Peyer's patch (tissue), 4 donors: ENCODE results near the gene ACER3. TPM values are rescaled to one million over a fixed set of nuclear protein-coding genes. Genes with fewer than 3 reads are reported as not detected.
A peak's percentile ranks its signal among the peaks of the same experiment; 100 is the strongest.
"Not testable (repeated sequence)": the region's sequence is repeated elsewhere in the genome, so short reads cannot be mapped to it uniquely, and the experiment has no call there.

Experiments used
- DNase-seq, 3 donors: peaks; one replicate each; pipeline ENCODE4 v3.0.0-alpha.2; 2017 to 2019
- H3K27ac ChIP-seq, 4 donors: fragments of 200-600 bp; sonication (generic); one replicate each; pipeline ENCODE4 v1.5.1; 2016 to 2019
- H3K27me3 ChIP-seq, 2 donors: fragments of 200-600 bp; sonication (generic); one replicate each; pipeline ENCODE4 v1.5.1; 2019
- H3K36me3 ChIP-seq, 3 donors: fragments of 200-600 bp; sonication (generic); one replicate each; pipeline ENCODE4 v1.5.1; 2016 to 2019
- H3K4me1 ChIP-seq, 4 donors: fragments of 200-600 bp; sonication (generic); one replicate each; pipeline ENCODE4 v1.5.1; 2016 to 2019
- H3K4me3 ChIP-seq, 4 donors: fragments of 200-600 bp; sonication (generic); 1 replicate in 3 of 4; 2 replicates in 1 of 4; pipeline ENCODE4 v1.5.1; 2016 to 2019; ENCODE audit warnings: mild to moderate bottlenecking in 1 of 4
- H3K9me3 ChIP-seq, 4 donors: fragments of 200-600 bp; sonication (generic); one replicate each; pipeline ENCODE4 v1.5.1; 2016 to 2019; ENCODE audit warnings: mild to moderate bottlenecking in 1 of 4
- CTCF ChIP-seq, 6 experiments: fragments of 450-650 bp in 4 of 6; fragments of 200-600 bp in 2 of 6; sonication (generic) in 1 of 6; IDR thresholded peaks; one replicate each; pipeline ENCODE4 v1.5.1; 2017 to 2019; ENCODE audit warnings: antibody characterized with exemption in 6 of 6, mild to moderate bottlenecking in 3 of 6, moderate library complexity in 1 of 6
- POLR2A ChIP-seq, 2 donors: fragments of 450-650 bp; IDR thresholded peaks; one replicate each; pipeline ENCODE4 v1.5.1; 2017; ENCODE audit warnings: antibody characterized with exemption in 2 of 2, mild to moderate bottlenecking in 2 of 2, moderate library complexity in 2 of 2
- total RNA-seq, 4 donors: library from RNA; depleted of rRNA; stranded (reverse); fragments of >200 nt; gene quantifications; one replicate each; pipeline ENCODE4 v1.1.0, GENCODE V29; 2016

Gene ACER3
- total RNA-seq, 4 donors from 2014 or later: 13.2 to 25.5 (median 19.8) TPM

GRCh38 chr11:77060234-77060633, 199.5 kb downstream of the ACER3 start:
- Histone ChIP-seq H3K27me3 (no peaks in the 10 kb centered on the region), H3K4me1 (peaks cover 0 to under 1% (median 0%) of the 10 kb centered on the region in 4 donors), H3K36me3 (no peaks in the 10 kb centered on the region), H3K9me3 (peaks cover 0 to 17% (median 0%) of the 10 kb centered on the region in 4 donors), H3K4me3 (no peak overlapping the region), H3K27ac (no peak overlapping the region)
- TF ChIP-seq POLR2A (IDR thresholded peaks at IDR 0.05) (no peak), CTCF (IDR thresholded peaks at IDR 0.05) (no peak)
- DNase-seq: no peak

DNA sequence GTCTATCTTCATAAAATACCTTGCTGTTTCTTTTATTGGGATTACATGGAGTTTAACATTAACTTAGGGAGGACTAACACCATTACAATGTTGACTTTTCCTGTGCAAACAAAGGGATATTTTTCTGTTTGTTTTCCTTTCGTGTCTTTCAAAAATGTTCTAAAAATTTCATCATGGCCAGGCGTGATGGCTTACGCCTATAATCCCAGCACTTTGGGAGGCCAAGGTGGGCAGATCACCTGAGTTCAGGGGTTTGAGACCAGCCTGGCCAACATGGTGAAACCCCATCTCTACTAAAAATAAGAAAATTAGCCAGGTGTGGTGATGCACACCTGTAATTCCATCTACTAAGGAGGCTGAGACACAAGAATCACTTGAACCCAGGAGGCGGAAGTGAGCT, 200.5 kb downstream of the ACER3 start:
- peaks cover 0 to 10% (median 2%) of the 10 kb centered on the region in 4 donors for H3K4me1 ChIP-seq
- DNase-seq, H3K27me3 ChIP-seq, H3K4me3 ChIP-seq, H3K36me3 ChIP-seq, H3K27ac ChIP-seq: not testable (repeated sequence)
- peaks cover 0 to 12% (median 0%) of the 10 kb centered on the region in 4 donors for H3K9me3 ChIP-seq

DNA sequence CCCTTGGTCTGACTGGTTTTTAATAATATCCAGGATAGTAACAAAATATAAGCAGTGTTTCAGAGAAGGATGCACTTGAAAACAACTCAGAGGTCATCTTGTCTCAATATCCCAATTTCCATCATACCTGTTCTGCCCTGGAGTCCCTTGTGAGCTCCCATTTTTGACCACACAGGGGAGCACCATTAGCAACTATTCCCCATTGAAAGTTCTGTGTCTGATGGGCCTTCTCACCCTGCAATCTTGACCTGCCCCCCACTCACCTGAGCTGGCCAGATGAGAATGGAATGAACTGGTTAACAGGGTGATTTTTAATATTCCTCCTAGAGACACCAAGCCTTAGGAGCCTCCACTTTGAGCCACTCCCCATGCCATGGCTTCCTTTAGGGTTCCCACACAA, 202.2 kb downstream of the ACER3 start:
- no peaks in the 10 kb centered on the region for H3K27me3 ChIP-seq
- H3K27ac ChIP-seq: peak overlapping the region in 1 of 4 donors; percentile 23
- no peaks in the 10 kb centered on the region for H3K9me3 ChIP-seq
- peaks cover 0 to 11% (median 4%) of the 10 kb centered on the region in 4 donors for H3K4me1 ChIP-seq
- DNase-seq: no peak
- TF ChIP-seq POLR2A (IDR thresholded peaks at IDR 0.05): no peak
- peak in 3 of 6 experiments; percentile 16 to 41 (median 36) for TF ChIP-seq CTCF (IDR thresholded peaks at IDR 0.05)
- H3K4me3 ChIP-seq: no peak overlapping the region
- no peaks in the 10 kb centered on the region for H3K36me3 ChIP-seq

DNA sequence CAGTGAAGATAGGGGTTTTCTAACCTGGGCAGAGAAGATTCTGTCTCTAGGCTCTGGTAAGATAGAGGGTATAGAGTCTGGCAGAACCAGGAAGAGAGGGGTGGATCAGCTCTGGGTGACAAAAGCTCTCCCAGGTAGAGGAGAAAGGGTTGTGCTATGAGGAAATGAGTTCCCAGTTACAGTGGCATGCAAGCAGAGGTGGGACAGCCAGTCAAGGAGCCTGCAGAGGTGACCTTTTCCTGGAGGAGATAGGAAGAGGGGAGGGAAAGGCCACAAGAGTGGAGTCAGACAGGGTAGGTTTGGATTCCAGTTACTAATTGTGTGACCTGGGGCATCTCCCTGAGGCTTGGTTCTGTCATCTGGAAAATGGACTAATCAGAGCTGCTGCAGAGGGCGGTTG, 202.7 kb downstream of the ACER3 start:
- peak in 1 of 3 donors; percentile 43 for DNase-seq
- H3K36me3 ChIP-seq: no peaks in the 10 kb centered on the region
- H3K4me3 ChIP-seq: no peak overlapping the region
- H3K9me3 ChIP-seq: no peaks in the 10 kb centered on the region
- H3K27me3 ChIP-seq: no peaks in the 10 kb centered on the region
- H3K27ac ChIP-seq: peak overlapping the region in 1 of 4 donors; percentile 23
- peaks cover 0 to 16% (median 4%) of the 10 kb centered on the region in 4 donors for H3K4me1 ChIP-seq
- TF ChIP-seq POLR2A (IDR thresholded peaks at IDR 0.05): no peak
- TF ChIP-seq CTCF (IDR thresholded peaks at IDR 0.05): no peak

GRCh38 chr11:77063861-77064260, 203.1 kb downstream of the ACER3 start:
- TF ChIP-seq POLR2A (IDR thresholded peaks at IDR 0.05) (no peak), CTCF (IDR thresholded peaks at IDR 0.05) (no peak)
- no peak for DNase-seq
- no peak overlapping the region for H3K4me3 ChIP-seq
- no peaks in the 10 kb centered on the region for H3K36me3 ChIP-seq
- no peaks in the 10 kb centered on the region for H3K27me3 ChIP-seq
- no peaks in the 10 kb centered on the region for H3K9me3 ChIP-seq
- H3K27ac ChIP-seq: peak overlapping the region in 1 of 4 donors; percentile 23
- H3K4me1 ChIP-seq: peaks cover 0 to 21% (median 4%) of the 10 kb centered on the region in 4 donors

DNA sequence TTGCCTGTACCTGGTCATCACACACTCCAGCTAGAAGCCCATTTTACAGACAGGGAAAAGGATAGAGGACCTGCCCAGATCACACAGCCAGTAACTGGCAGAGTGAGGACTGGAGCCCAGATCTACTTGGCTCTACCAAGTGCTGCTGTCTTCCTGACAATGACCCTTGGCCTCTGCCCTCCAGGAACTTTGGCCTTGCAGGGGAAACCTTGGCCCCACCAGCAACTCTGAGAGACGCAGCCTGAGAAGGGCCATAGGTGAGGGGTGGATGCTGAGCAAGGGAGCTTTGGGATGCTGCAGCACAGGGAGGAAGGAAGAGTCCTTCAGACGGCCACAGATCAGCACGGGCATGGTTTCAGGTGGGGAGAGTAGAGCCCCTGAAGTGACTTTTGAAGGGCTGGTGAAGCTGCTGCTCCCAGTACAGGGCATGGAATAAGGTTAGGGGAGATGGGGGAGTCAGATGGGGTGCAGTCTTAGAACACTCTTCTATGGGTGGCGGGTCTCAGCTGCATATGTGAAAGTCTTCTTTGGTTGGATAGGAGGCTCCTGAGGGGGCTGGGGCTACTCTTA, 204.0 kb downstream of the ACER3 start:
- H3K4me1 ChIP-seq: peaks cover 0 to 29% (median 4%) of the 10 kb centered on the region in 4 donors
- no peak overlapping the region for H3K4me3 ChIP-seq
- peak in 1 of 3 donors; percentile 40 for DNase-seq
- TF ChIP-seq CTCF (IDR thresholded peaks at IDR 0.05) (no peak), POLR2A (IDR thresholded peaks at IDR 0.05) (no peak)
- H3K27me3 ChIP-seq: no peaks in the 10 kb centered on the region
- no peak overlapping the region for H3K27ac ChIP-seq
- no peaks in the 10 kb centered on the region for H3K36me3 ChIP-seq
- H3K9me3 ChIP-seq: no peaks in the 10 kb centered on the region
